HG03558 (cell line): ENCODE results near the gene ACSF2.
A peak's percentile ranks its signal among the peaks of the same experiment; 100 is the strongest.
"Not testable (repeated sequence)": the region's sequence is repeated elsewhere in the genome, so short reads cannot be mapped to it uniquely, and the experiment has no call there.

Experiments
- ATAC-seq: cut with Tn5 transposase; IDR thresholded peaks from one replicate; pipeline ENCODE4 v1.9.1; 2021; ENCODE audit warnings: moderate number of reproducible peaks; ENCODE audit not compliant: unreplicated experiment; ENCODE audit errors: extremely low read depth

The ACSF2 gene, protein sequence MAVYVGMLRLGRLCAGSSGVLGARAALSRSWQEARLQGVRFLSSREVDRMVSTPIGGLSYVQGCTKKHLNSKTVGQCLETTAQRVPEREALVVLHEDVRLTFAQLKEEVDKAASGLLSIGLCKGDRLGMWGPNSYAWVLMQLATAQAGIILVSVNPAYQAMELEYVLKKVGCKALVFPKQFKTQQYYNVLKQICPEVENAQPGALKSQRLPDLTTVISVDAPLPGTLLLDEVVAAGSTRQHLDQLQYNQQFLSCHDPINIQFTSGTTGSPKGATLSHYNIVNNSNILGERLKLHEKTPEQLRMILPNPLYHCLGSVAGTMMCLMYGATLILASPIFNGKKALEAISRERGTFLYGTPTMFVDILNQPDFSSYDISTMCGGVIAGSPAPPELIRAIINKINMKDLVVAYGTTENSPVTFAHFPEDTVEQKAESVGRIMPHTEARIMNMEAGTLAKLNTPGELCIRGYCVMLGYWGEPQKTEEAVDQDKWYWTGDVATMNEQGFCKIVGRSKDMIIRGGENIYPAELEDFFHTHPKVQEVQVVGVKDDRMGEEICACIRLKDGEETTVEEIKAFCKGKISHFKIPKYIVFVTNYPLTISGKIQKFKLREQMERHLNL

DNA sequence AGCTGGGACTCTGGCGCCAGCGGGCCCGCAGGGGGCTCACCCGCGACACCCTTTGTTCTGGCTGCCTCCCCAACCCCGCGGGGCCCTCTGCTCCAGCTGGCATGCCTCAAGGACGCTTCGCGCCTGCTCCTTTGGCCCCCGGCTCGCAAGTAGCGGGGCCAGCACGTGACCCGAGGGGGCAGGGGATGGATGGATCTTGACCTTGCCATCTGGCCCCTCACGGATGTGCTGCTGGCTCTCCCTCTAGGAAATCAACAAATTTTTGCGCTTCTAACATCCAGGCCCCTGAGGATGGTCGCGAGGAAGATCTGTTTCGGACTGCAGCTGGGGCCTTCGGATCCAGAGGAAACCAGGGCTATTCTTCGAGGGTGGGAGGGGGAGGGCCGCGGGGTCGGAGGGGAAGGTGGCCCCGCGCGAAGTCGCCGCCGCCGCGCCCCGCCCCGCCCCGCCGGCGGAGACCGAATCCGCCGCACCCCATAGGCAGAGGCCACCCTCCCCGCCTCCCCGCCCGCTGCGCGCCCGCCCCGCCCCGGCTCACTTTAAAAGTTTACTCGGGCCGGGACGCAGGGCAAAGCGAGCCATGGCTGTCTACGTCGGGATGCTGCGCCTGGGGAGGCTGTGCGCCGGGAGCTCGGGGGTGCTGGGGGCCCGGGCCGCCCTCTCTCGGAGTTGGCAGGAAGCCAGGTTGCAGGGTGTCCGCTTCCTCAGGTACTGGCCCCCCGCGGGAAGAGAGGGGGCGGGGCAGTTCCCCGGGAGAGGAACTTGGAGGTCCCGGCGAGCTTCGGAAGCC lies at the start of gene ACSF2:
TSS of gene ACSF2 (plus strand) at position 537 of the 790 bp plus-strand sequence. CDS start at position 581, 44 bp downstream.
- no peak for ATAC-seq

- ATAC-seq = no peak
Observed at GRCh38 chr17:50379351-50380132, 46.5 kb upstream of the ACSF2 start.

DNA sequence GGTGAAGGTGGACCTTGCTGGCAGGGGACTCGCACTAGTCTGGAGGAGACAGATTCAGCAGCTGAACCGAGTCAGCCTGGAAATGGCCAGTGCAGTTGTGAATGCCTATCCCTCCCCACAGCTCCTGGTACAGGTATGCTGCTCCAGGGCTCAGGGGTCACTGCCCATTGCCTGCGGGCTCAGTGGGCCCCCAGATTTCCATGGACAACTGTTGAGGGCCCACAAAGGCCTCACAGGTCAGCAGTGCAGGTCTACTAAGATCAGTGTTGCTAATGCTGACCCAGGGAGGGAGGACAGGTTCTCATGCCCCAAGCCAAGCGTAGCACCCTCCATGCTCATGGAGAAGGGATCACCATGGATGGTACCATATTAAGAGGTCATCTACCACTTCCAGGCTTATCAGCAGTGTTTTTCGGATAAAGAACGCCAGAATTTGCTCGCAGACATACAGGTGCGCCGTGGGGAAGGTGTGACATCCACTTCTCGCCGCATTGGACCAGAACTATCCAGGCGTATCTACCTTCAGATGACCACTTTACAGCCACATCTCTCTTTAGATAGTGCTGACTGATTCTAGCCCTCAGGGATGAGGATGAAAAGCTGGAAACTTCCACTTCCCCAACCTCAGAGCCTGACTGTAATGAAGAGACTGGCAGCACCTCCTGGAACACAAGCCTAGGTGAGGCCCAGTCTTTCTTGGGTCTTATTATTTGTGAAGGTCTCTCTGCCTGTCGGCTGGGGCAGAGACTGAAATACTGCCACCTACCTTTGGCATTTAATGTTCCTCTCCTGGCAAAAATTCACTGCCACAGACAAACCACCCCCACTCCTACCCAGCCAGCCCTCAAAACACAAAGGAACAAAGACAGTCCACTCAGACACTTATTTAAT lies 45.4 kb upstream of the ACSF2 start:
- no peak for ATAC-seq

DNA sequence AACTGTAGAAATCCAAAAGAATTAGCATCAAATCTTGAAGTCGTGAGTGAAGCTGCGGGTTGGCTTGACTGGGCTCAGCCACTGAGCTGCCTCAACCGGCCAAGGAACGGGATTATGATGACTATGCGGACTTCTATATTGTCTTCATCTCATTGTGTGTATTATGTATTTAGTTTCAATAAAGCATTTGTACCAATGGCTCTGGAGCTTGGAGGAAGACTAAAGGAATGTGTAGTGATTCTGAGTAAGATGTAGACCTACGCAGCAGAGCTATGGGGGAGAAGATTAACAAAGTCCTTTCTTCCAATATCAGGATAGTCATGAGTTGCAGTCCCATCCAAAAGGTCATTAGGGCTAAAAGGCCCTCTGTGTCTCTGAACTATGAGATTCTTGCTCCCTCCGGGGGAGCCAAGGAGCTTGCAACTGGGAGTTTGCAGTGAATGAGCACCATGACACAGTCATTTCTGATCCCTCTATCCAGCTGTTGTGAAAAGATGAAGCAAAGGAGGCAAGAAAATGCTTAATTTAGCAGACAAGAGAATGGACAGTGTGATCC lies 44.7 kb upstream of the ACSF2 start:
- no peak for ATAC-seq

DNA sequence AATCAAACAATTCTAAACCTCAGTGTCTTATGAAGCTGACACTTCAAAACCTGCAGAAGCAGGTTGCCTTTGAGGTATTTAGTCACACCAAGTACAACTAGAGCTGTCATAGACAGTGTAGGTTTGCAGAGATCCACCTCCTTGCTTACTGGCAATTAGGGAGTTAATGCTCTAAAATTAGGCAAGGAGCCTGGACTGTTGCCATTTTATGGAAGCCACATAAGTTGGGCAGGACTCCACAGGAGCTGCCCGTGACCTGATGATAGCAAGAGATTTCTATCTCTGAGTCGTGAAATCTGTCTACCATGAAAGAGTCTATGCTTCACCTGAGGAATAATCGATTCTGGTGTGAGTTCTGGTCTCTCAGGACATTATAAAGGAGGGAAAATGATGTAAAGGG lies 44.1 kb upstream of the ACSF2 start:
- ATAC-seq = no peak

DNA sequence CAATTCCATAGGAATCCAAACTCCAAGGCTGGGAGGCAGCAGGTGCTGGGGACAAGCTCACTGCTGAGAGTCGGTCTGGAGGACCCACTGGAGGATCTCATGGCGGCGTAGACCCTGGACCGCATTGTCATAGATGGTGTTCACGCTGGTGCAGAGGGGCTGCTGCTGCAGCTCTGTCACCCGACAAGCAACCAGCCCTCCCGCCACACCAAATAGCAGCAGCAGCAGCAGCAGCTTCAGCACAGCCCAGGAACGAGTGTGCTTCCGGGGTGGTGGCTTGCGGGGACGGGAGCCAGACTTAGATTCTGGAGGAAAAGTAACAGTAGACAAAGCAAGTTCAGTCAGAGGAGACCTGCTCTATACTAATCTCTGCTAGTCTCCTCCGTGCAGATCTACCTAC lies 43.1 kb upstream of the ACSF2 start:
- no peak for ATAC-seq

DNA sequence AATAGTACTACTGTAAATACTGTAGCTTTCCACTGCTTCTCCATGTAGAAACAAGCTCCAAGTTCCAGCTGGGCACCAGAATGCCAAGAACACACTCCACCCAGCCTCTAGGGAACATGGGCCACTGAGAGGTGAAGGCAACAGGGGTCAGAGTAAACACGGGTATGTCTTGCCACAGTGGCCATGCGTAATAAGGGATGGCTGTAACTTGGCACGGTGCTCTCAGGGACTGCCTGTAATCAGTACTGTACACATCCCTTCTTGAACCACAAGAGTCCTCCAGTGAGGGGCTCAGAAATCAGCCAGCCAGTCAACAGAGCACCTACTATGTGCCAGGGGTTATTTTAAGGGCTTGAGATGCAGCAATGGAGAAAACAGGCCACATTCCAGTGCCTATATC lies 39.5 kb upstream of the ACSF2 start:
- ATAC-seq = no peak

GRCh38 chr17:50388728-50389127 lies 37.3 kb upstream of the ACSF2 start:
- no peak for ATAC-seq

DNA sequence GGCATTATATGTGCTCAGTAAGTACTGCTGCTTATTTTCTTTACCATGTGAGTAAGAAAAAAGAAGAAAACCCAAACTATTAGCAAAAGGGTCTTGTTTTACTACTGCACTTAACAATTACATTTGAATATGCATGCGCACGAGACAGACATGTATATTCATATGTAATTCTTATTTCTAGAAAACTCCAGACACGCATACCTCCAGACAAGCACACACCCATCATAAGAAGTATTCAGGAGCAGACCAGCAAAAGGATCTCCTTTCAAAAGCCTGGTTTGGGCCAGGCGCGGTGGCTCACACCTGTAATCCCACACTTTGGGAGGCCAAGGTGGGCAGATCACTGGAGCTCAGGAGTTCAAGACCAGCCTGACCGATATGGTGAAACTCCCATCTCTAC lies 36.5 kb upstream of the ACSF2 start:
- no peak for ATAC-seq

- ATAC-seq = no peak
Observed at GRCh38 chr17:50392621-50393020, 33.4 kb upstream of the ACSF2 start.

GRCh38 chr17:50393700-50394099 lies 32.3 kb upstream of the ACSF2 start:
- no peak for ATAC-seq

DNA sequence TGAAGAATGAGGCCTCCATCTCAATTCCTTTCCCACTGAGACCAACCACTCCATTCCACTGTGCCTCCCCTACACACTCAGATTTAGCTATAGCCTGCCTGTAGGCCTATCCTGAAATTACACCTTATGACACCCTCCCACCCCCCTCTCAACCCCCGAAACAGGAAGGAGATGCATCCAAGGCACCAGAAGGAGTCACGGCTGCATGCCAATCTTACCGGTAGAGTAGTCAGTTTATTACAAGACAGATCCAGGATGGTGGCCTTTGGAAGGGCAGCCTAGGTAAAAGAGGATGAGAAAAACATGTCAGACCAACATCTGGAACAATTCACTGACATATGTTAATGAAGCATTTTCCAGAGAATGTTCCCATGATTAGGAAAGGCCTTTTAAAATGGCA lies 31.3 kb upstream of the ACSF2 start:
- ATAC-seq = no peak

DNA sequence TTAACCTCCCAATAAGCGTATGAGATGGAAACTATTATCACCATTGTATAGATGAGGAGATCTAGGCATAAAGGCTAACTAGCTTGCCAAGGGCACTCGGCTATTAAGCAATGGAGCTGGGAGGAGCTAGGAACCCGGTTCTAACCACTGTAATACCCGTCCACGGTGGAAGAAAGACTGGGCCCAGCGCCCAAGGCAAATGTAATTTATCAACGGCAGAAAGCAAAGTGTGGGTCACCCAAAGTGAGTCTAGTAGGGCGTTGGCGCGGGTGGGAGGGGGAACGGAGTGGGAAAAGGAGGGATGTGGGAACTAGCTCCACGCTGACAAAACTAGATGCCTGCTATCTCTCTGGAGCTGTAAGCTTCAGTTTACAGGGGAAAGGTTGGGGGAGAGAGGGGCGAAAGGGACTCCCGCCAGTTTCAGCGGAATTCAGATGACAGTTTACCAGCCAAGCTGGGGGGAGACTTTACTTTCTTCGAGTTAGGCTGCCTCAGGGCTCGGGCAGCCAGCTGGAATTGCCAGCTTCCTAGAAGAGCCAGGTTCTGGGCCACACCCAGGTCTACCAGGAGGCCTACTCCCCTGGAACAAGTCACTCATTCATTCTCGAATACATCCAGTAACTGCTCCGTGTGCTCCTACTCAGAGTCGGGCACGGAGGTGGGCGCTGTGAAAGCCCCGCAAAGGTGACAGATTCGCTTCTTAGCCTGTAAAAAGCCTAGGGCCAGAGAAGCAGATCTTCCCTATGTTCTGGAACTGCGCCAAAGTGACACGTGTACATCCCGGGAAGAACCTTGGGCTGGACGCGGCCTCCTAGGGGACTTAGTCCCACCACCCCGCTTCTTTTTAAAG lies 29.5 kb upstream of the ACSF2 start:
- no peak for ATAC-seq

- peak; percentile 86 for ATAC-seq
Observed at GRCh38 chr17:50397111-50397918, 28.7 kb upstream of the ACSF2 start, which contains the start of gene LRRC59. Gene LRRC59, minus strand, starts transcription at chr17:50397523. Its CDS starts 206 bp downstream, at chr17:50397317.

GRCh38 chr17:50397919-50398285 lies 28.1 kb upstream of the ACSF2 start:
- no peak for ATAC-seq

GRCh38 chr17:50398672-50399071 lies 27.3 kb upstream of the ACSF2 start:
- ATAC-seq = not testable (repeated sequence)

DNA sequence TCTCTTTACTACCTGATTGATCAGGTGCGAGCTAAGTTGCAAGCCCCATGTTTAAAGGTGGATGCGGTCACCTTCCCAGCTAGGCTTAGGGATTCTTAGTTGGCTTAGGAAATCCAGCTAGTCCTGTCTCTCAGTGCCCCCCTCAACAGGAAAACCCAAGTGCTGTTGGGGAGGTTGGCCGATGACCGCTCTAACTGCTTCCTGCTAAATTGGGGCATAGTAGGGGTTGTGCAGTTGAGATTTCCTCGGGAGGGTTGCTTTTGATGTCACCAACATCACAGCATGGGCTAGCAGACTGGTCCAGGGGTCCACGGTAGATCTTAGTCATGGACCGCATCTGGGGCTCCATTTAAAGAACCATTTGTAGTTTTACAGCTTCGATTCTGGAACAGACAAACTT lies 26.4 kb upstream of the ACSF2 start:
- ATAC-seq = not testable (repeated sequence)
